ENCODE results near the gene YTHDF1.

YTHDF1 gene

GRCh38 chr20:63191400-63191799, 24.5 kb downstream of the YTHDF1 start:
- Mint-ChIP-seq H3K36me3 (ENCODE audit: low read depth) (peaks cover 20% of the 10 kb centered on the region), H3K4me1 (no peaks in the 10 kb centered on the region), H3K27ac (no peak overlapping the region), H3K4me3 (no peak overlapping the region), H3K27me3 (ENCODE audit: low read depth) (peaks cover 10% of the 10 kb centered on the region), H3K9me3 (no peaks in the 10 kb centered on the region)
- no peak for TF ChIP-seq CTCF (IDR thresholded peaks at IDR 0.05; ENCODE audit: unreplicated experiment in 3 of 3)

GRCh38 chr20:63190828-63191227, 25.1 kb downstream of the YTHDF1 start:
- H3K4me3 Mint-ChIP-seq = no peak overlapping the region
- H3K9me3 Mint-ChIP-seq = no peaks in the 10 kb centered on the region
- peaks cover 12% of the 10 kb centered on the region for H3K27me3 Mint-ChIP-seq (ENCODE audit: low read depth)
- no peak overlapping the region for H3K27ac Mint-ChIP-seq
- no peaks in the 10 kb centered on the region for H3K4me1 Mint-ChIP-seq
- TF ChIP-seq CTCF (IDR thresholded peaks at IDR 0.05; ENCODE audit: unreplicated experiment in 3 of 3) = no peak
- peaks cover 15% of the 10 kb centered on the region for H3K36me3 Mint-ChIP-seq (ENCODE audit: low read depth)

- Mint-ChIP-seq H3K9me3 (no peaks in the 10 kb centered on the region), H3K4me1 (no peaks in the 10 kb centered on the region), H3K36me3 (ENCODE audit: low read depth) (peaks cover 7% of the 10 kb centered on the region), H3K4me3 (no peak overlapping the region), H3K27me3 (ENCODE audit: low read depth) (peaks cover 14% of the 10 kb centered on the region), H3K27ac (no peak overlapping the region)
- no peak for TF ChIP-seq CTCF (IDR thresholded peaks at IDR 0.05; ENCODE audit: unreplicated experiment in 3 of 3)
Observed at GRCh38 chr20:63189846-63190559, 25.9 kb downstream of the YTHDF1 start.

- peaks cover 21% of the 10 kb centered on the region for H3K27me3 Mint-ChIP-seq (ENCODE audit: low read depth)
- no peak overlapping the region for H3K27ac Mint-ChIP-seq
- no peaks in the 10 kb centered on the region for H3K9me3 Mint-ChIP-seq
- TF ChIP-seq CTCF (IDR thresholded peaks at IDR 0.05; ENCODE audit: unreplicated experiment in 3 of 3) = no peak
- no peaks in the 10 kb centered on the region for H3K4me1 Mint-ChIP-seq
- H3K4me3 Mint-ChIP-seq = no peak overlapping the region
- no peaks in the 10 kb centered on the region for H3K36me3 Mint-ChIP-seq (ENCODE audit: low read depth)
Observed at GRCh38 chr20:63189322-63189642, 26.6 kb downstream of the YTHDF1 start.

GRCh38 chr20:63188641-63189321, 27.1 kb downstream of the YTHDF1 start:
- Mint-ChIP-seq H3K9me3 (no peaks in the 10 kb centered on the region), H3K27ac (no peak overlapping the region), H3K36me3 (ENCODE audit: low read depth) (no peaks in the 10 kb centered on the region), H3K4me3 (no peak overlapping the region), H3K4me1 (no peaks in the 10 kb centered on the region), H3K27me3 (ENCODE audit: low read depth) (peaks cover 26% of the 10 kb centered on the region)
- no peak for TF ChIP-seq CTCF (IDR thresholded peaks at IDR 0.05; ENCODE audit: unreplicated experiment in 3 of 3)

GRCh38 chr20:63188159-63188442, 27.8 kb downstream of the YTHDF1 start:
- Mint-ChIP-seq H3K4me3 (no peak overlapping the region), H3K36me3 (ENCODE audit: low read depth) (no peaks in the 10 kb centered on the region), H3K9me3 (no peaks in the 10 kb centered on the region), H3K4me1 (no peaks in the 10 kb centered on the region), H3K27ac (no peak overlapping the region), H3K27me3 (ENCODE audit: low read depth) (peaks cover 27% of the 10 kb centered on the region)
- TF ChIP-seq CTCF (IDR thresholded peaks at IDR 0.05; ENCODE audit: unreplicated experiment in 3 of 3) = no peak

Data from nephron (organoid).